ENCODE measurements around the gene CPLX4.
"Not testable (repeated sequence)": the region's sequence is repeated elsewhere in the genome, so short reads cannot be mapped to it uniquely, and the experiment has no call there.

The CPLX4 gene

GRCh38 chr18:59269563-59270119 is 48.8 kb downstream of the CPLX4 start:
- no peak for DNase-seq (ENCODE audit: low read depth)

- no peak for DNase-seq (ENCODE audit: low read depth)
Observed at GRCh38 chr18:59268721-59269562, 49.5 kb downstream of the CPLX4 start.

- DNase-seq (ENCODE audit: low read depth), result no peak
Observed at GRCh38 chr18:59268127-59268720, 50.2 kb downstream of the CPLX4 start.

- DNase-seq (ENCODE audit: low read depth), result no peak
Observed at GRCh38 chr18:59267503-59268126, 50.8 kb downstream of the CPLX4 start.

GRCh38 chr18:59266886-59267502 is 51.5 kb downstream of the CPLX4 start:
- no peak for DNase-seq (ENCODE audit: low read depth)

GRCh38 chr18:59266459-59266858 is 52.0 kb downstream of the CPLX4 start:
- DNase-seq (ENCODE audit: low read depth), result no peak

- no peak for DNase-seq (ENCODE audit: low read depth)
Observed at GRCh38 chr18:59265974-59266369, 52.5 kb downstream of the CPLX4 start.

- no peak for DNase-seq (ENCODE audit: low read depth)
Observed at GRCh38 chr18:59265246-59265973, 53.0 kb downstream of the CPLX4 start.

- no peak for DNase-seq (ENCODE audit: low read depth)
Observed at GRCh38 chr18:59264651-59265245, 53.7 kb downstream of the CPLX4 start.

- DNase-seq (ENCODE audit: low read depth), result no peak
Observed at GRCh38 chr18:59264121-59264571, 54.3 kb downstream of the CPLX4 start.

GRCh38 chr18:59263661-59264060 is 54.8 kb downstream of the CPLX4 start:
- DNase-seq (ENCODE audit: low read depth), result no peak

GRCh38 chr18:59262243-59262642 is 56.2 kb downstream of the CPLX4 start:
- DNase-seq (ENCODE audit: low read depth), result not testable (repeated sequence)

GRCh38 chr18:59261842-59262241 is 56.6 kb downstream of the CPLX4 start:
- DNase-seq (ENCODE audit: low read depth), result not testable (repeated sequence)

- not testable (repeated sequence) for DNase-seq (ENCODE audit: low read depth)
Observed at GRCh38 chr18:59255491-59255890, 63.0 kb downstream of the CPLX4 start.

- DNase-seq (ENCODE audit: low read depth), result no peak
Observed at GRCh38 chr18:59249199-59249774, 69.2 kb downstream of the CPLX4 start.

GRCh38 chr18:59246796-59247195 is 71.7 kb downstream of the CPLX4 start:
- no peak for DNase-seq (ENCODE audit: low read depth)

Data from activated T-cell treated with anti-CD3 and anti-CD28 coated beads for 1 hour (primary cell).